WTC11 (cell line): ENCODE data around the gene AKAP1. TPM values are rescaled to one million over a fixed set of nuclear protein-coding genes. Genes with fewer than 3 reads are reported as not detected.

Experiments used
- ATAC-seq: fragments of 200-7000 bp; cut with Tn5 transposase; 2 replicates; pipeline ENCODE4 v1.10.0; 2021; ENCODE audit warnings: mild to moderate bottlenecking, moderate library complexity
- CTCF ChIA-PET: fragments of 300-600 bp; sonication (Branson Sonifier 250); formaldehyde crosslinking; loops from one replicate; lab custom pipeline; 2021; ENCODE audit warnings: antibody characterized with exemption; lab: Charles Lee
- POLR2A ChIA-PET: fragments of 350-600 bp; sonication (Branson Sonifier 250); formaldehyde crosslinking; loops from one replicate; lab custom pipeline; 2021; ENCODE audit warnings: antibody characterized with exemption; lab: Charles Lee
- DNase-seq: peaks from one replicate; pipeline ENCODE4 v3.0.0; 2021; ENCODE audit warnings: low spot score
- H3K27ac Mint-ChIP-seq: 2 replicates; pipeline ENCODE4 v1.8.0; 2021; ENCODE audit warnings: mixed read lengths
- H3K27me3 Mint-ChIP-seq: 2 replicates; pipeline ENCODE4 v1.8.0; 2021; ENCODE audit warnings: low read depth, mild to moderate bottlenecking, moderate library complexity, mixed read lengths
- H3K36me3 Mint-ChIP-seq: 2 replicates; pipeline ENCODE4 v1.8.0; 2021; ENCODE audit warnings: mixed read lengths
- H3K4me1 Mint-ChIP-seq: 2 replicates; pipeline ENCODE4 v1.8.0; 2022; ENCODE audit warnings: mixed read lengths
- H3K4me3 Mint-ChIP-seq: 2 replicates; pipeline ENCODE4 v1.8.0; 2021; ENCODE audit warnings: mild to moderate bottlenecking, moderate library complexity, mixed read lengths
- H3K9me3 Mint-ChIP-seq: 2 replicates; pipeline ENCODE4 v1.8.0; 2021; ENCODE audit warnings: mixed read lengths
- AR ChIP-seq: fragments of 250-450 bp; sonication (Bioruptor Pico); IDR thresholded peaks from 2 replicates; pipeline ENCODE4 v1.9.0; 2021; ENCODE audit warnings: mild to moderate bottlenecking
- ATF1 ChIP-seq: sonication (generic); formaldehyde crosslinking; IDR thresholded peaks from 2 replicates; pipeline ENCODE4 v1.8.1; 2023; ENCODE audit warnings: mild to moderate bottlenecking, moderate library complexity, missing genetic modification reagents
- ATF3 ChIP-seq: sonication (generic); formaldehyde crosslinking; conservative IDR thresholded peaks from 2 replicates; pipeline ENCODE4 v1.8.1; 2022; ENCODE audit warnings: mild to moderate bottlenecking, missing genetic modification reagents
- E2F5 ChIP-seq: sonication (generic); formaldehyde crosslinking; IDR thresholded peaks from 2 replicates; pipeline ENCODE4 v1.8.1; 2022; ENCODE audit warnings: mild to moderate bottlenecking, moderate library complexity, missing genetic modification reagents
- ERG ChIP-seq: fragments of 250-450 bp; sonication (Bioruptor Pico); IDR thresholded peaks from 2 replicates; pipeline ENCODE4 v1.8.0; 2021; ENCODE audit warnings: mild to moderate bottlenecking
- GRHL2 ChIP-seq: fragments of 250-450 bp; sonication (Bioruptor Pico); IDR thresholded peaks from 2 replicates; pipeline ENCODE4 v1.8.0; 2022; ENCODE audit warnings: mild to moderate bottlenecking, moderate library complexity; ENCODE audit not compliant: insufficient replicate concordance, severe bottlenecking
- IRF1 ChIP-seq: sonication (generic); formaldehyde crosslinking; IDR thresholded peaks from 2 replicates; pipeline ENCODE4 v1.8.0; 2023; ENCODE audit warnings: missing genetic modification reagents
- JUN ChIP-seq: sonication (generic); formaldehyde crosslinking; IDR thresholded peaks from 2 replicates; pipeline ENCODE4 v1.8.0; 2023; ENCODE audit warnings: mild to moderate bottlenecking, missing genetic modification reagents
- MAX ChIP-seq: sonication (generic); formaldehyde crosslinking; IDR thresholded peaks from 2 replicates; pipeline ENCODE4 v1.8.0; 2022; ENCODE audit warnings: mild to moderate bottlenecking, missing genetic modification reagents
- MLX ChIP-seq: sonication (generic); formaldehyde crosslinking; IDR thresholded peaks from 2 replicates; pipeline ENCODE4 v1.8.1; 2023; ENCODE audit warnings: mild to moderate bottlenecking, missing genetic modification reagents, moderate library complexity
- PRDM15 ChIP-seq: sonication (generic); formaldehyde crosslinking; IDR thresholded peaks from 2 replicates; pipeline ENCODE4 v1.8.0; 2022; ENCODE audit warnings: missing genetic modification reagents
- RELA ChIP-seq: sonication (generic); formaldehyde crosslinking; IDR thresholded peaks from 2 replicates; pipeline ENCODE4 v1.8.1; 2022; ENCODE audit warnings: missing genetic modification reagents, mild to moderate bottlenecking, borderline replicate concordance
- ZBTB21 ChIP-seq: sonication (generic); formaldehyde crosslinking; IDR thresholded peaks from 2 replicates; pipeline ENCODE4 v1.8.1; 2023; ENCODE audit warnings: mild to moderate bottlenecking, missing genetic modification reagents, borderline replicate concordance
- ZBTB43 ChIP-seq: sonication (generic); formaldehyde crosslinking; IDR thresholded peaks from 2 replicates; pipeline ENCODE4 v1.8.1; 2023; ENCODE audit warnings: mild to moderate bottlenecking, missing genetic modification reagents
- ZNF219 ChIP-seq: sonication (generic); formaldehyde crosslinking; IDR thresholded peaks from 2 replicates; pipeline ENCODE4 v1.8.0; 2023; ENCODE audit warnings: missing genetic modification reagents, mild to moderate bottlenecking, borderline replicate concordance
- ZNF317 ChIP-seq: sonication (generic); formaldehyde crosslinking; IDR thresholded peaks from 2 replicates; pipeline ENCODE4 v1.8.1; 2023; ENCODE audit warnings: low read depth, mild to moderate bottlenecking, moderate library complexity, missing genetic modification reagents, borderline replicate concordance
- ZNF416 ChIP-seq: fragments of 250-450 bp; sonication (Bioruptor Pico); IDR thresholded peaks from 2 replicates; pipeline ENCODE4 v1.9.0; 2021; ENCODE audit warnings: mild to moderate bottlenecking, inconsistent platforms
- ZNF423 ChIP-seq: fragments of 250-450 bp; sonication (Bioruptor Pico); IDR thresholded peaks from 2 replicates; pipeline ENCODE4 v2.1.2; 2022; ENCODE audit warnings: mild to moderate bottlenecking, moderate library complexity
- total RNA-seq: library from RNA; stranded (reverse); gene quantifications from 3 replicates; pipeline ENCODE4 v1.2.3, GENCODE V29; 2021

AKAP1 gene
- total RNA-seq, 1 experiment from 2014 or later = 74.5 TPM

GRCh38 chr17:57068222-57068658, 16.8 kb upstream of the AKAP1 start:
- TF ChIP-seq E2F5 (CRISPR knock-in tag) (no peak), IRF1 (no peak), ATF1 (CRISPR knock-in tag) (no peak), JUN (CRISPR knock-in tag) (no peak), AR (CRISPR knock-in tag) (no peak), RELA (CRISPR knock-in tag) (no peak), ATF3 (CRISPR knock-in tag) (no peak), MAX (no peak), MLX (CRISPR knock-in tag) (no peak), ZBTB43 (CRISPR knock-in tag) (no peak), PRDM15 (CRISPR knock-in tag) (no peak), GRHL2 (CRISPR knock-in tag) (no peak), ZNF219 (CRISPR knock-in tag) (no peak), ZBTB21 (CRISPR knock-in tag) (no peak), ZNF423 (CRISPR knock-in tag) (no peak), ZNF317 (CRISPR knock-in tag) (no peak), ZNF416 (CRISPR knock-in tag) (no peak), ERG (CRISPR knock-in tag) (no peak)
- no peak overlapping the region for H3K4me3 Mint-ChIP-seq
- ATAC-seq (peak; percentile 89), DNase-seq (peak; percentile 38)
- no peaks in the 10 kb centered on the region for H3K36me3 Mint-ChIP-seq
- H3K27ac Mint-ChIP-seq = no peak overlapping the region
- ChIA-PET CTCF (interaction anchor here (0.6 to 2.6 kb wide), 4 partner anchors 17 to 90 kb away, joined by 3 to 9 read pairs (median 4); partner anchors contain the start of gene AKAP1), POLR2A (interaction anchor here (0.5 to 0.6 kb wide), 2 partner anchors 512 to 1559 kb away, joined by 3 to 6 read pairs; no protein-coding TSS in a partner anchor)
- no peaks in the 10 kb centered on the region for H3K27me3 Mint-ChIP-seq
- H3K4me1 Mint-ChIP-seq = peaks cover 48% of the 10 kb centered on the region
- H3K9me3 Mint-ChIP-seq = 0 out of 2 replicates have a peak, but pooled peaks cover 5% of the 10 kb centered on the region
